GM12874 (cell line): Measurements from ENCODE around the gene MTMR2.

ENCODE experiments used
- TF ChIP-seq, protein P1 (sequence below): IDR thresholded peaks from 2 replicates; pipeline ENCODE4 v1.5.1; 2011; ENCODE audit warnings: low read depth, mild to moderate bottlenecking, control low read depth, low read length, moderate library complexity; ENCODE audit not compliant: insufficient read depth

The MTMR2 gene

DNA sequence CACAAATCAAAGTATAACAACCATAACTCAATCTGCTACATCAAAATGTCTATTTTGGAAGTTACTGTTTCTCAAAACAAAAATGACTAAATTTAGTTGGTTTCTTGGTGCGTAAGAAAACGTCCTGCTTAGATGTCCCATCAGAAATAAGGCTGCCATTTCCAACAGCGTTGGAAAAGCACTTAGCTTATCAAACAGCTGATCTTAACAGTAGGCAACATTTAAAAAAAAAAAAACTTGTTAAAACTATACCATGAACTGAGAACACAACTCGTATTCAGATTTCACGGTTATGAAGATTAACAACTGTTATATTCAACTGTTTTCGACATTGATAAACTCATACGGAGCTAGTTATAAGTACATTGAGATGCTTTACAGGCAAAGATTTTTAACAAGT is 131.2 kb downstream of the MTMR2 start:
- TF ChIP-seq, protein P1, sequence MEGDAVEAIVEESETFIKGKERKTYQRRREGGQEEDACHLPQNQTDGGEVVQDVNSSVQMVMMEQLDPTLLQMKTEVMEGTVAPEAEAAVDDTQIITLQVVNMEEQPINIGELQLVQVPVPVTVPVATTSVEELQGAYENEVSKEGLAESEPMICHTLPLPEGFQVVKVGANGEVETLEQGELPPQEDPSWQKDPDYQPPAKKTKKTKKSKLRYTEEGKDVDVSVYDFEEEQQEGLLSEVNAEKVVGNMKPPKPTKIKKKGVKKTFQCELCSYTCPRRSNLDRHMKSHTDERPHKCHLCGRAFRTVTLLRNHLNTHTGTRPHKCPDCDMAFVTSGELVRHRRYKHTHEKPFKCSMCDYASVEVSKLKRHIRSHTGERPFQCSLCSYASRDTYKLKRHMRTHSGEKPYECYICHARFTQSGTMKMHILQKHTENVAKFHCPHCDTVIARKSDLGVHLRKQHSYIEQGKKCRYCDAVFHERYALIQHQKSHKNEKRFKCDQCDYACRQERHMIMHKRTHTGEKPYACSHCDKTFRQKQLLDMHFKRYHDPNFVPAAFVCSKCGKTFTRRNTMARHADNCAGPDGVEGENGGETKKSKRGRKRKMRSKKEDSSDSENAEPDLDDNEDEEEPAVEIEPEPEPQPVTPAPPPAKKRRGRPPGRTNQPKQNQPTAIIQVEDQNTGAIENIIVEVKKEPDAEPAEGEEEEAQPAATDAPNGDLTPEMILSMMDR: no peak

DNA sequence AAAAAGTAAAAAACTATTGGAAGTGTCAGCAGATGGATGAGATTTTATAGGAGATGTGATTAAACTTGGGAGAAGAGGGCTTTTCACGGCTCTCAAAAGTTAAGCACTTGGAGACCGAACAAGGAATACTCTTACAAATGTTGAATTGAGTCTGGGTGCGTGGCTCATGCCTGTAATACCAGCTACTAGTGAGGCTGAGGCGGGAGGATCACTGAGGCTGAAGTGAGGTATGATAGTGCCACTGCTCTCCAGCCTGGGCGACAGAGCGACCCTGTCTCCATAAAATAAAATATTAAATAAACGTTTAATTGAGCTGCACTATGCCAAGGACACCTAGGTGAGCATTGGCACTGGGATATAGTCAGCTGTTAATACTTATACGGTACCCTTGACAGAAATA is 131.7 kb downstream of the MTMR2 start:
- TF ChIP-seq, protein P1: no peak

DNA sequence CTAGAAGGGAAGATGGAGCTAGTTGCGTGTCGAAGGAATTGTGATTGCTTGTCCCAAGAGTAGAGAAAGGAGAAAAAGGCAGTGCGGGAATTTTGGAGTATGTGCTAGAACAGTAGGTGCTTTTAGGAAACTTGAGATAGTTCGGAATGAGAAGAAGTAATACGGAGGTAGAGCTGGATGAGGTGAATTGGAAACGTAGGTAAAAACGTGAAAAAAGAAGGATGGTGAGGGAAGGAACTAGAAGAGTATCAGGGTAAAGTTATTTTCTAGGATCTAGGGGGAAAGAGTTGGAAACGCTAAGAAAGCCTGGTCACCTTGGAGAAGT is 132.2 kb downstream of the MTMR2 start:
- TF ChIP-seq, protein P1: no peak

DNA sequence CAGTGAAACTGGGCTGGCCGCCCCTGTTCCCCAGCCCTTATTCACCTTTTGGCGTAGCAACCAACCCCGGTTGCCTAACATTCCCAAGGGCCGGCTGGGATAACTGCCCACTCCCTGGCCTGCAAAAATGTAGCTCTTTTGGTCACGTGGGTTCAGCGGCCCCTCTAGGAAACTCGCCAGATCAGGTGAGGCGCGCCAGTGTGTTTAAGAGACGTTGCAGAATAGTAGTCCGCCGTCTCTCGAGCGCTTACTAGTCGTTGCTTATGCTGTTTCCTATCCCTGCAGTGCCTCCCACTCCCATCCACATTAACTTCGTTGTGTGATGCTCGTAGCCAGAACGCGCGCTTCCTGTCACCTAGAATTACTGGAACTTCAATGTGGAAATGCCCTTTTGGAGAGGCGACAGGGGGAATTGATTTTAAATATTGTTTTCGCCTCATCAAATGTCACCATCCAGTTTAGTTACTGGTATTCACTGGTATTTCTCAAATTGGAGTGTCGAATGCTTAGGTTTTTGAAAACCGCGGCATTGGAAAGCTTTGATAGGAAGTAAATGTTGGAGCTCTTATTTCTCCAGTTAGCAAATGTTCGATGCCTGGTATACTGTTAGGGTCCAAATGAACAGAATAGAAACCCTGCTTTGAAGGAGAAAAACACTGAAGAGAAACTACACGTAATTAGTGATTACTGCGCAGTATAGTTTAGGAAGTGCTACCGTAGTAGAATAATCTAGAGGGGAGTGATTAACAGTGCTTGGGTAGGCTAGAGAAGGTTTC is 132.8 kb downstream of the MTMR2 start:
- TF ChIP-seq, protein P1: no peak

DNA sequence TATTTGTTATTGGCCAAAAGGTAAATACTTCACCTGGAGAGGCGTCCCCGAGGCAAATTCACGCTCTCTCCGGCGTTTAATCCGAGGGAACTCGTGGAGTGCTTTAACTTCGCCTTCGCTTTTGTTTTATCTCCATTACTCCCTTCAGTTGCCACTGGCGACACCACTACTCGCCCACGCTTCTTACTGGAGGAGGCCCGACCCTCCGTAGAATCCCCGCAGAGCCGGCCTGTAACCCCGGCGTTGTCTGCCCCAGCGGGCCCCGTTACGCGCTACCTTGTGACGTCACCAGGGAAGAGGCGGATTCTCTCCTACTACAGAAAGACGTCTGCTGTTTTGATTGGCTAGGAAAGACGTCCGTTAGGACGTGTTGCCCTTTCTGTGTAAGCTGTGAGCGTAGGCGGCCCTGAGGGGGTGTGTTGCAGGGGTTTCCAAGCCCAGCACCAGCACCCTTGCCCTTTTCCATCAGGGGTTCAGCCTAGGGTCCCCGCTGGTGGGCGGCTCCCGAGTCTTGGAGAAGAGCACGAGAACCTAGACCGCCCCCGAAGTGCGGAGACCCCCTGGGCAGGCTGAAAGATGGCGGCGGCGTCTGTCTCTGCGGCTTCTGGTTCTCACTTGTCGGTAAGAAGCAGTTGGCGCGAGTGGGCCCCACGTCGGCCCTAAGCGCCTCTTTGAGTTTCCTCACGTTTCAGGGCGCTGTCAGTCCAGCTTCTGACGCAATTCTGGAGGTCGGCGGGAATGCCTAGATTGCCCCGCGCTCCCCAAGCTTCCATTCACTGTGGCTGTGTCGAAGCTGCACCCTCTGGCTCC is 133.6 kb downstream of the MTMR2 start, which contains the start of gene CEP57:
Gene CEP57, plus strand, starts transcription at position 376 of the 810 bp plus-strand sequence. Its CDS starts 201 bp downstream, at position 577.
- TF ChIP-seq, protein P1: no peak

DNA sequence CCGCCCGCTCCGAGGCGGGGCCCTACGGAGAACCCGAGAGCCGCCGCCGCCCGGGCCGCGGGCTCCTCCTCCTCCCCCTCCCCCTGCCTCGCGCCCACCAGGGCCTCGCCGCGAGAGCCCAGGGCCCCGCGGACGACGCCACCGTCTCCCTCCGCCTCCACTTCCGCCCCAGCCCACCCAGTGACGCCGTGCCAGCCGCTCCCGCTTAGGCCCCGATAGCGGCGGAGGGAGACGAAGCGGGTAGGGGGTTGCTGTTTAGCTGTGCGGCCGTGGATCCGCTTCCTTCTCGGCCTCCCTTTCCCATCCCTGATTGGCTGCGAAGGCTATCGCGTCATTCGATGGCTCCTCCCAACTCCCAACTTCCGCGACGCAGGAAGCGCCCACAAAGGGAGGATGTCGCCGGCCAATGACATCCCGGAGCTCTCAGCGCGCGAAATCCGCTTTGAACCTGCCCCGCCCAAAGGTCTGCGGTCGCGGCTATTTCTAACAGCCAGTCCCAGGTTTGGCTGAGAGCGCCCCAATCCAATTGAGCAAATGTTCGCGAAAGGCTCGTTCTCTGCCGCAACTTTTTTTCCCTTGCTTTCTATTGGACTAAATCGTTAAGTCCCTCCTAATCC is 134.3 kb downstream of the MTMR2 start, which contains the start of gene FAM76B:
Gene FAM76B, minus strand, starts transcription at position 277 of the 617 bp plus-strand sequence. CDS start 304 bp downstream, outside the sequence.
- TF ChIP-seq, protein P1: no peak

DNA sequence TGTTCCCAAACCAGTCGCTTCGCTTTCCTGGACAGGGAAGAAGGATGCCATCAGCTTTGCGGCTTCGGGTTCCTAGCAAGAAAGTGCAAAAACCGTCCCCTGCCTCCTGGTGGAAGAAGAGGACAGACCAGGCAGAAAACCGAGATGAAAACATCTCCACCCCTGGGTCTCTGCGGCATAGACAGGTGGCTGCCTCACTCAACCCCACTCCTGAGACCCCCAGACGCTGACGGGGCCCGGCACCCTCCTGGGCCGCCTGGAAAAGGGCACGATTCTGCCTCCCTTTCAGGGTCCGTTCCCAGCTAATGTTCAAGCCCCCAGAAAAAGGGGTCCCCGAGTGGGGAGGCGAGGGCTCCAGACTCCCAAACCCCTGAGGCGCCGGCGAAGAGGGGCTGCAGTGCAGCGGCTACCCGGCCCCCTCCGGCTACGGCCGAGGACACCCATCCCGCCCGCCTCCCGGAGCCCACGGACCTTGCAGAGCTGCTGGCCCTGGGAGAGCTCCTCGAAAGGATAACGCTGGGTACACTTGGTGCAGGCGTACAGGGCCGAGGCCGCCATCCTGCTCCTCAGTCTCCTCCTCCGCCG is 134.9 kb downstream of the MTMR2 start:
- TF ChIP-seq, protein P1: 0 out of 2 replicates have a peak, but pooled peaks have one; percentile 3
